ENCODE measurements around the gene HIC2.
"Not testable (repeated sequence)": the region's sequence is repeated elsewhere in the genome, so short reads cannot be mapped to it uniquely, and the experiment has no call there.

GRCh38 chr22:21417227-21417746 lies at the start of gene HIC2:
- TF ChIP-seq POLR2A, CTCF (IDR thresholded peaks at IDR 0.05): not testable (repeated sequence)
